Loucy (cell line): ENCODE results near the gene TLNRD1.

Source experiments
- H2AFZ ChIP-seq: fragments of 200-600 bp; sonication (generic); 2 replicates; pipeline ENCODE4 v1.6.0; 2016; ENCODE audit warnings: antibody characterized with exemption, mild to moderate bottlenecking, low read length, moderate library complexity
- H3F3A ChIP-seq: fragments of 200-600 bp; 2 replicates; pipeline ENCODE4 v1.6.0; 2016; ENCODE audit warnings: antibody characterized with exemption, low read depth, mild to moderate bottlenecking
- H3K27me3 ChIP-seq: fragments of 200-600 bp; sonication (generic); 2 replicates; pipeline ENCODE4 v1.6.1; 2014; ENCODE audit warnings: low read length, mild to moderate bottlenecking; ENCODE audit not compliant: insufficient read depth, poor library complexity, severe bottlenecking
- H3K36me3 ChIP-seq: fragments of 200-600 bp; sonication (generic); 2 replicates; pipeline ENCODE4 v1.6.1; 2016; ENCODE audit warnings: low read length; ENCODE audit not compliant: insufficient read depth
- H3K4me1 ChIP-seq: fragments of 200-600 bp; sonication (generic); 2 replicates; pipeline ENCODE4 v1.5.1; 2014; ENCODE audit warnings: low read length, mild to moderate bottlenecking; ENCODE audit not compliant: insufficient read depth, poor library complexity, severe bottlenecking
- H3K4me2 ChIP-seq: fragments of 200-600 bp; sonication (generic); 2 replicates; pipeline ENCODE4 v1.6.0; 2014; ENCODE audit warnings: antibody characterized with exemption, low read length, low read depth, mild to moderate bottlenecking; ENCODE audit not compliant: poor library complexity, severe bottlenecking
- H3K4me3 ChIP-seq: fragments of 200-600 bp; sonication (generic); 2 replicates; pipeline ENCODE4 v1.5.1; 2014; ENCODE audit warnings: low read length, mild to moderate bottlenecking, mixed read lengths; ENCODE audit not compliant: poor library complexity, severe bottlenecking
- H3K79me2 ChIP-seq: fragments of 200-600 bp; sonication (generic); 2 replicates; pipeline ENCODE4 v1.6.1; 2014; ENCODE audit warnings: low read length; ENCODE audit not compliant: insufficient read depth
- H3K9ac ChIP-seq: fragments of 200-600 bp; sonication (generic); 2 replicates; pipeline ENCODE4 v1.6.0; 2014; ENCODE audit warnings: mild to moderate bottlenecking, low read depth, low read length, moderate library complexity; ENCODE audit not compliant: poor library complexity, severe bottlenecking
- H3K9me2 ChIP-seq: fragments of 200-600 bp; sonication (generic); replicated peaks from 2 replicates; pipeline ENCODE4 v1.6.1; 2016; ENCODE audit warnings: low read depth, low read length, mixed read lengths
- H3K9me3 ChIP-seq: fragments of 200-600 bp; sonication (generic); 2 replicates; pipeline ENCODE4 v1.6.1; 2014; ENCODE audit warnings: mild to moderate bottlenecking, antibody characterized with exemption, low read length, low read depth; ENCODE audit not compliant: insufficient read depth
- H4K20me1 ChIP-seq: fragments of 200-600 bp; sonication (generic); 2 replicates; pipeline ENCODE4 v1.6.0; 2014; ENCODE audit warnings: antibody characterized with exemption, low read length, mild to moderate bottlenecking; ENCODE audit not compliant: insufficient read depth, poor library complexity, severe bottlenecking
- CTCF ChIP-seq: fragments of 200-600 bp; sonication (generic); conservative IDR thresholded peaks from 2 replicates; pipeline ENCODE4 v1.5.1; 2014; ENCODE audit warnings: mild to moderate bottlenecking, antibody characterized with exemption, low read length
- EZH2phosphoT487 ChIP-seq: fragments of 200-600 bp; IDR thresholded peaks from 2 replicates; pipeline ENCODE4 v1.6.1; 2018; ENCODE audit warnings: antibody characterized with exemption, mild to moderate bottlenecking, moderate library complexity, borderline replicate concordance

TLNRD1 gene

DNA sequence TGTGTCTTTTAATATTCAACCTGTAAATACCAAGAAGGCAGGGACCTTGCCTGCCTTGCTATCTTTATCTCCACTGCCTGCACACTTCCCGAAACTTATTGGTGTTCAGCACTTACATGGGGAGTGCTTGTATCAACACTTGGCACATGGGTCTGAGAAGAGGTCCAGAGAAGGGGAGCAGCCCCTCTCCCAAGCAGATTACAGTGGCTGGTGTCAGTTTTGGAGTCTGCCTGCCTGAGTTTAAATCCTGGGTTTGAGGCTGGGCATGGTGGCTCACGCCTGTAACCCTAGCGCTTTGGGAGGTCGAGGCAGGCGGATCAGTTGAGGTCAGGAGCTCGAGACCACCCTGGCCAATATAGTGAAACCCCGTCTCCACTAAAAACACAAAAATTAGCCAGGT, 31.4 kb upstream of the TLNRD1 start:
- Histone ChIP-seq H3K4me1 (no peaks in the 10 kb centered on the region), H3K36me3 (no peaks in the 10 kb centered on the region; the same call in 1 of the 2 replicates), H3K4me3 (no peak overlapping the region), H3K79me2 (peaks cover 4% of the 10 kb centered on the region; the same call in 1 of the 2 replicates), H3K27me3 (no peaks in the 10 kb centered on the region), H3K9me2 (no peaks in the 10 kb centered on the region), H3F3A (no peaks in the 10 kb centered on the region), H3K9ac (no peak overlapping the region), H3K9me3 (no peaks in the 10 kb centered on the region), H2AFZ (no peak overlapping the region), H3K4me2 (no peak overlapping the region), H4K20me1 (no peaks in the 10 kb centered on the region)
- TF ChIP-seq EZH2phosphoT487 (no peak), CTCF (no peak)

DNA sequence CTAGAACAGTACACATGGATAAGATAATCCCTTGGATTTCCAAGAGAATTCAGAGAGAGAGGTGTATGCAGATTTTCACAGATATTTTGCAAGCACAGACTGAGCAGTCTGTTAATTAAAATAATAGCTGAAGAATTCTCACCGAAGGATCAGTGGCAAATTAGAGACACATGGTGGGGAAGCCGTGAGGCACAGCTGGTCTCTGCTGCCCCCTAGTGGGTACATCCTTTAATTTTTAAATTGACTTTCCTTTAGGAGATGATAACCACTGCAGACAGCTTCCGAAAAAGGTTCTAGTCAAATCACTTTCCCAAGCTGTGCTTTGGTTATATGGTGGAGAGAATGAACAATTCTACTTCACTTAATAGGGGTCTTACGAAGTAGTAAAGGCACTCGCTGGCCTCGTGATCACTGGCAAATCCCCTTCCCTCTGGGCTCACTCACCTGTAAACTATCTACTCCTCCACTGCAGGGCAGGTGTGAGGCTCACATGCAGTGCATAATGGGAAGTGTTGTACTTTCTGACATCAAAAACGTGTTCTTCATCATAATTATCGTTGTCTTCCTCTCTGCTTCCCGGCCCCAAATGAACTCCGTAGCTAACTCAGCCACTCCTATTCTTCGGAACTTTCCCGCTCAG, 30.6 kb upstream of the TLNRD1 start:
- Histone ChIP-seq H3K79me2 (peaks cover 4% of the 10 kb centered on the region; the same call in 1 of the 2 replicates), H3K9ac (no peak overlapping the region), H3K27me3 (no peaks in the 10 kb centered on the region), H3K4me1 (no peaks in the 10 kb centered on the region), H2AFZ (no peak overlapping the region), H3K36me3 (no peaks in the 10 kb centered on the region; the same call in 1 of the 2 replicates), H3K9me3 (no peaks in the 10 kb centered on the region), H3F3A (no peaks in the 10 kb centered on the region), H3K4me3 (no peak overlapping the region), H3K4me2 (no peak overlapping the region), H3K9me2 (no peaks in the 10 kb centered on the region), H4K20me1 (no peaks in the 10 kb centered on the region)
- TF ChIP-seq EZH2phosphoT487: no peak
- peak; percentile 82 for TF ChIP-seq CTCF

GRCh38 chr15:80970658-80971057, 30.1 kb upstream of the TLNRD1 start:
- Histone ChIP-seq H2AFZ (no peak overlapping the region), H3K27me3 (no peaks in the 10 kb centered on the region), H3K4me3 (no peak overlapping the region), H3F3A (no peaks in the 10 kb centered on the region), H3K9ac (no peak overlapping the region), H3K9me3 (no peaks in the 10 kb centered on the region), H3K4me1 (peaks cover 5% of the 10 kb centered on the region), H3K9me2 (no peaks in the 10 kb centered on the region), H3K4me2 (no peak overlapping the region), H3K36me3 (no peaks in the 10 kb centered on the region; the same call in 1 of the 2 replicates), H3K79me2 (peaks cover 4% of the 10 kb centered on the region; the same call in 1 of the 2 replicates), H4K20me1 (no peaks in the 10 kb centered on the region)
- TF ChIP-seq CTCF: no peak
- TF ChIP-seq EZH2phosphoT487: no peak
